Measurements from ENCODE around the gene SFMBT1. TPM values are rescaled to one million over a fixed set of nuclear protein-coding genes. Genes with fewer than 3 reads are reported as not detected.

Gene SFMBT1
- total and polyA plus RNA-seq, 2 experiments from 2014 or later = 5.3 to 24.0 TPM

- peak overlapping the region; percentile 85 for H3K4me3 Mint-ChIP-seq
- Histone ChIP-seq H3K4me1 (ENCODE audit: insufficient read depth) (peaks cover 23% of the 10 kb centered on the region), H3F3A (replicated peaks; ENCODE audit: low read depth) (peaks cover 24% of the 10 kb centered on the region), H4K20me1 (replicated peaks; ENCODE audit: insufficient read depth) (peaks cover 9% of the 10 kb centered on the region; the same call in 1 of the 2 replicates), H3K4me2 (peak overlapping the region; percentile 82), H3K9me2 (ENCODE audit: insufficient read depth) (no peaks in the 10 kb centered on the region), H2AFZ (no peak overlapping the region; the same call in 1 of the 2 replicates), H3K36me3 (ENCODE audit: insufficient read depth) (no peaks in the 10 kb centered on the region), H3K27me3 (ENCODE audit: insufficient read depth) (peaks cover 39% of the 10 kb centered on the region), H3K79me2 (replicated peaks; ENCODE audit: insufficient read depth) (peaks cover 45% of the 10 kb centered on the region), H3K4me3 (peak overlapping the region; percentile 70), H3K27ac (ENCODE audit: low read depth) (no peak overlapping the region)
- H3K27ac Mint-ChIP-seq = no peak overlapping the region
- peaks cover 34% of the 10 kb centered on the region for H3K4me1 Mint-ChIP-seq
- DNase-seq (ENCODE audit: low spot score) = no peak
- no peaks in the 10 kb centered on the region; the same call in 2 of the 3 replicates for H3K9me3 Mint-ChIP-seq
- ATAC-seq = no peak
- peaks cover 2% of the 10 kb centered on the region; the same call in 1 of the 3 replicates for H3K36me3 Mint-ChIP-seq (ENCODE audit: low read depth)
- H3K27me3 Mint-ChIP-seq (ENCODE audit: insufficient read depth, low read depth, poor library complexity) = peaks cover 28% of the 10 kb centered on the region
- TF ChIP-seq EZH2 (IDR thresholded peaks at IDR 0.05; ENCODE audit: low read depth, unreplicated experiment) = no peak
- no peak for TF ChIP-seq EZH2phosphoT487 (IDR thresholded peaks at IDR 0.05; ENCODE audit: unreplicated experiment)
- no peak for TF ChIP-seq REST (IDR thresholded peaks at IDR 0.05; ENCODE audit: unreplicated experiment)
- no peak for TF ChIP-seq ETS1 (IDR thresholded peaks at IDR 0.05)
Measured at GRCh38 chr3:53044371-53044710, 1.5 kb downstream of the SFMBT1 start.

- Histone ChIP-seq H3K27me3 (ENCODE audit: insufficient read depth) (peaks cover 37% of the 10 kb centered on the region), H3K79me2 (replicated peaks; ENCODE audit: insufficient read depth) (peaks cover 51% of the 10 kb centered on the region), H3F3A (replicated peaks; ENCODE audit: low read depth) (peaks cover 24% of the 10 kb centered on the region), H3K4me1 (ENCODE audit: insufficient read depth) (peaks cover 23% of the 10 kb centered on the region), H3K36me3 (ENCODE audit: insufficient read depth) (no peaks in the 10 kb centered on the region), H3K4me2 (peak overlapping the region; percentile 82), H3K9me2 (ENCODE audit: insufficient read depth) (no peaks in the 10 kb centered on the region), H4K20me1 (replicated peaks; ENCODE audit: insufficient read depth) (peaks cover 9% of the 10 kb centered on the region), H2AFZ (no peak overlapping the region), H3K27ac (ENCODE audit: low read depth) (no peak overlapping the region), H3K4me3 (no peak overlapping the region)
- Mint-ChIP-seq H3K27ac (no peak overlapping the region), H3K9me3 (no peaks in the 10 kb centered on the region; the same call in 2 of the 3 replicates), H3K36me3 (ENCODE audit: low read depth) (peaks cover 2% of the 10 kb centered on the region; the same call in 1 of the 3 replicates), H3K27me3 (ENCODE audit: insufficient read depth, low read depth, poor library complexity) (peaks cover 27% of the 10 kb centered on the region), H3K4me1 (peaks cover 36% of the 10 kb centered on the region), H3K4me3 (no peak overlapping the region)
- ATAC-seq (no peak), DNase-seq (ENCODE audit: low spot score) (no peak)
- TF ChIP-seq CTCF (conservative IDR thresholded peaks at IDR 0.05; ENCODE audit: low read depth in 2 of 2) = no peak
- no peak for TF ChIP-seq ZNF331 (CRISPR knock-in tag; IDR thresholded peaks at IDR 0.05; ENCODE audit: low read depth)
- TF ChIP-seq STAT1 (IDR thresholded peaks at IDR 0.05; ENCODE audit: unreplicated experiment) = no peak
- no peak for TF ChIP-seq NANOG (IDR thresholded peaks at IDR 0.05; ENCODE audit: borderline replicate concordance)
- no peak for TF ChIP-seq EZH2phosphoT487 (IDR thresholded peaks at IDR 0.05; ENCODE audit: unreplicated experiment)
- no peak for TF ChIP-seq REST (IDR thresholded peaks at IDR 0.05; ENCODE audit: unreplicated experiment)
- TF ChIP-seq JUNB (IDR thresholded peaks at IDR 0.05; ENCODE audit: unreplicated experiment) = no peak
Measured at GRCh38 chr3:53043738-53044137, 2.1 kb downstream of the SFMBT1 start.

Data from GM23338 (cell line).